ENCODE data around the gene FSTL5.

- TF ChIP-seq POLR2AphosphoS5 (IDR thresholded peaks at IDR 0.05; ENCODE audit: borderline replicate concordance, low read depth, low read length): no peak
- TF ChIP-seq EZH2 (IDR thresholded peaks at IDR 0.05): no peak
- TF ChIP-seq FOXP2 (optimal IDR thresholded peaks at IDR 0.05; ENCODE audit: control extremely low read depth, extremely low read length, insufficient read depth): no peak
Measured at GRCh38 chr4:161585011-161585410, 578.8 kb downstream of the FSTL5 start.
